Upper lobe of left lung (tissue), 4 donors: ENCODE measurements around the gene KCNG2.

ENCODE experiments used
- CTCF ChIP-seq, 6 experiments: fragments of 450-650 bp in 4 of 6; fragments of 200-600 bp in 2 of 6; sonication (generic) in 2 of 6; IDR thresholded peaks; one replicate each; pipeline ENCODE4 v1.5.1; 2016 to 2019; ENCODE audit warnings: antibody characterized with exemption in 6 of 6
- EP300 ChIP-seq, 4 donors: sonication (generic); formaldehyde crosslinking; IDR thresholded peaks; one replicate each; pipeline ENCODE4 v1.5.1; 2017; ENCODE audit warnings: antibody characterized with exemption in 4 of 4, control low read depth in 2 of 4

GRCh38 chr18:79862562-79862961, 64.8 kb downstream of the KCNG2 start:
- TF ChIP-seq CTCF (IDR thresholded peaks at IDR 0.05) (no peak), EP300 (IDR thresholded peaks at IDR 0.05) (no peak)
